ENCODE results near the gene PLAC9.
A peak's percentile ranks its signal among the peaks of the same experiment; 100 is the strongest.

The PLAC9 gene

DNA sequence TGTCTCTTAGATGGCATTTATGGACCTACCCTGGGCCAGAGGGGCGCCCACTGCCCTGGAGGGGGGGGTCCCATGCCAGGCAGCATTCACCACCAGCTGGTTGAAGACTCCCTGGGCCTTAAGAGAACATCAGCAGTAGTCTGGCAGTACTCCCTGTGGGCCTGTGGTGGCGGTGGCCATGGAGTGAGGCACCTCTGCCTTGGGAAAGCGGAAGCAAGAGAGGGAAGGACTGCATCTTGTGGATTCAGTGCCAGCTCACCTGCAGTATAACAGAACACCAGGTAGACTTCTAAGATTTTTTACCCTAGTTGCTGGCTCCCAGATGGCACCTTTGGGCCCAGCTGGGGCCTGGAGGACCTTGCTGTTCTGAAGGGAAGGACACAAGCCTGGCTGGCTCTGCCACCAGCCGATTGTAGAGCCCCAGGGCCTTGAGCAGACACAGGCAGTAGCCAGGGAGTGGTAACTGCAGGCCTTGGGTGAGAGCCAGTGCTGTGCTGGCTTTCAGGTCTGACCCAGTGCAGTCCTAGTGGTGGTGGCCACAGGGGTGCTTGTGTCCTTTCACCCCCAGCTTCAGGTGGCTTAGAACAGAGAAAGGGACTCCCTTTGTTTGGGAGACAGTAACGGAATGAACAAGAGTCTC lies 15.8 kb downstream of the PLAC9 start:
- no peak overlapping the region for H3K27ac ChIP-seq (ENCODE audit: extremely low read depth, low read depth, low read length)
- POLR2A ChIA-PET = no interaction called here

DNA sequence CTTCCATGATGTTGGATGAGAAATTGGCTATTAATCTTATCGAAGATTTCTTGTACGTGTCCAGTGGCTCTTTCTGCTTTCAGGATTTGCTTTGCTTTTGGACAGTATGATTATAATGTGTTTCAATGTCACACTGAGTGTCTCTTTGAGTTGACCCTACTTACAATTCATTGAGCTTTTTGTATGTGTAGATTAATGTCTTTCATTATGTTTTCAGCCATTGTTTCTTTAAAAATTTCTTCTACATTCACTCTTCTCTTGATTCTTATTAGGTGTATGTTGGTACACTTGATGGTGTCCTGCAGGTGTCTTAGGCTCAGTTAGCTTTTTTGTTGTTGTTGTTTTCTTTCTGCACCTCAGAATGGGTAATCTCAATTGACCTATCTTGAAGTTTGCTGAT lies 16.6 kb downstream of the PLAC9 start:
- ChIA-PET CTCF (interaction anchor here (0.7 to 1.8 kb wide), 4 partner anchors 19 to 112 kb away, joined by 3 to 6 read pairs (median 4); no protein-coding TSS in a partner anchor), POLR2A (no interaction called here)
- H3K4me1 ChIP-seq (ENCODE audit: control insufficient read depth, insufficient read depth, low read length) = peaks cover 2% of the 10 kb centered on the region; the same call in 1 of the 2 replicates
- H3K27ac ChIP-seq (ENCODE audit: extremely low read depth, low read depth, low read length) = no peak overlapping the region
- TF ChIP-seq, protein P1, sequence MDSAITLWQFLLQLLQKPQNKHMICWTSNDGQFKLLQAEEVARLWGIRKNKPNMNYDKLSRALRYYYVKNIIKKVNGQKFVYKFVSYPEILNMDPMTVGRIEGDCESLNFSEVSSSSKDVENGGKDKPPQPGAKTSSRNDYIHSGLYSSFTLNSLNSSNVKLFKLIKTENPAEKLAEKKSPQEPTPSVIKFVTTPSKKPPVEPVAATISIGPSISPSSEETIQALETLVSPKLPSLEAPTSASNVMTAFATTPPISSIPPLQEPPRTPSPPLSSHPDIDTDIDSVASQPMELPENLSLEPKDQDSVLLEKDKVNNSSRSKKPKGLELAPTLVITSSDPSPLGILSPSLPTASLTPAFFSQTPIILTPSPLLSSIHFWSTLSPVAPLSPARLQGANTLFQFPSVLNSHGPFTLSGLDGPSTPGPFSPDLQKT (IDR thresholded peaks at IDR 0.05; ENCODE audit: borderline replicate concordance, low read depth, low read length) = no peak
- TF ChIP-seq ZNF211 (tag by site-specific recombination; IDR thresholded peaks at IDR 0.05; ENCODE audit: low read depth) (no peak), ZNF558 (tag by site-specific recombination; IDR thresholded peaks at IDR 0.05) (peak; percentile 99), GFI1B (tag by site-specific recombination; IDR thresholded peaks at IDR 0.05) (no peak), ZNF354C (tag by site-specific recombination; IDR thresholded peaks at IDR 0.05; ENCODE audit: borderline replicate concordance, low read depth) (no peak), ZSCAN16 (tag by site-specific recombination; IDR thresholded peaks at IDR 0.05) (no peak)
- peaks cover 0 to 23% of the 10 kb centered on the region in 2 experiments; a peak in 1 of 3 replicates for H3K36me3 ChIP-seq (ENCODE audit: control insufficient read depth in 2 of 2, insufficient read depth in 1 of 2, low read length in 2 of 2)
- no peaks in the 10 kb centered on the region for H3K9me3 ChIP-seq (ENCODE audit: control insufficient read depth, insufficient read depth, low read depth, low read length)
- H3K4me3 ChIP-seq (ENCODE audit: low read depth, low read length) = no peak overlapping the region

More for the DNA sequence above, 15.8 kb downstream of the PLAC9 start:
- Histone ChIP-seq H3K4me1 (ENCODE audit: control insufficient read depth, insufficient read depth, low read length) (peaks cover 2% of the 10 kb centered on the region; the same call in 1 of the 2 replicates), H3K4me3 (ENCODE audit: low read depth, low read length) (no peak overlapping the region), H3K9me3 (ENCODE audit: control insufficient read depth, insufficient read depth, low read depth, low read length) (no peaks in the 10 kb centered on the region), H3K36me3 (ENCODE audit: control insufficient read depth in 2 of 2, insufficient read depth in 1 of 2, low read length in 2 of 2) (peaks cover 0 to 17% of the 10 kb centered on the region in 2 experiments; a peak in 1 of 3 replicates)
- no peak for TF ChIP-seq ZNF221 (tag by site-specific recombination; IDR thresholded peaks at IDR 0.05; ENCODE audit: borderline replicate concordance)
- TF ChIP-seq, protein P2, sequence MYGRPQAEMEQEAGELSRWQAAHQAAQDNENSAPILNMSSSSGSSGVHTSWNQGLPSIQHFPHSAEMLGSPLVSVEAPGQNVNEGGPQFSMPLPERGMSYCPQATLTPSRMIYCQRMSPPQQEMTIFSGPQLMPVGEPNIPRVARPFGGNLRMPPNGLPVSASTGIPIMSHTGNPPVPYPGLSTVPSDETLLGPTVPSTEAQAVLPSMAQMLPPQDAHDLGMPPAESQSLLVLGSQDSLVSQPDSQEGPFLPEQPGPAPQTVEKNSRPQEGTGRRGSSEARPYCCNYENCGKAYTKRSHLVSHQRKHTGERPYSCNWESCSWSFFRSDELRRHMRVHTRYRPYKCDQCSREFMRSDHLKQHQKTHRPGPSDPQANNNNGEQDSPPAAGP (tag by site-specific recombination; IDR thresholded peaks at IDR 0.05) = no peak
- TF ChIP-seq ZNF558 (tag by site-specific recombination; IDR thresholded peaks at IDR 0.05) = no peak
- no peak for TF ChIP-seq ZNF555 (tag by site-specific recombination; conservative IDR thresholded peaks at IDR 0.05)
- TF ChIP-seq, protein P3, sequence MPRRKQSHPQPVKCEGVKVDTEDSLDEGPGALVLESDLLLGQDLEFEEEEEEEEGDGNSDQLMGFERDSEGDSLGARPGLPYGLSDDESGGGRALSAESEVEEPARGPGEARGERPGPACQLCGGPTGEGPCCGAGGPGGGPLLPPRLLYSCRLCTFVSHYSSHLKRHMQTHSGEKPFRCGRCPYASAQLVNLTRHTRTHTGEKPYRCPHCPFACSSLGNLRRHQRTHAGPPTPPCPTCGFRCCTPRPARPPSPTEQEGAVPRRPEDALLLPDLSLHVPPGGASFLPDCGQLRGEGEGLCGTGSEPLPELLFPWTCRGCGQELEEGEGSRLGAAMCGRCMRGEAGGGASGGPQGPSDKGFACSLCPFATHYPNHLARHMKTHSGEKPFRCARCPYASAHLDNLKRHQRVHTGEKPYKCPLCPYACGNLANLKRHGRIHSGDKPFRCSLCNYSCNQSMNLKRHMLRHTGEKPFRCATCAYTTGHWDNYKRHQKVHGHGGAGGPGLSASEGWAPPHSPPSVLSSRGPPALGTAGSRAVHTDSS (tag by site-specific recombination; IDR thresholded peaks at IDR 0.05) = no peak
- no peak for TF ChIP-seq ZNF121 (tag by site-specific recombination; IDR thresholded peaks at IDR 0.05)
- TF ChIP-seq, protein P4, sequence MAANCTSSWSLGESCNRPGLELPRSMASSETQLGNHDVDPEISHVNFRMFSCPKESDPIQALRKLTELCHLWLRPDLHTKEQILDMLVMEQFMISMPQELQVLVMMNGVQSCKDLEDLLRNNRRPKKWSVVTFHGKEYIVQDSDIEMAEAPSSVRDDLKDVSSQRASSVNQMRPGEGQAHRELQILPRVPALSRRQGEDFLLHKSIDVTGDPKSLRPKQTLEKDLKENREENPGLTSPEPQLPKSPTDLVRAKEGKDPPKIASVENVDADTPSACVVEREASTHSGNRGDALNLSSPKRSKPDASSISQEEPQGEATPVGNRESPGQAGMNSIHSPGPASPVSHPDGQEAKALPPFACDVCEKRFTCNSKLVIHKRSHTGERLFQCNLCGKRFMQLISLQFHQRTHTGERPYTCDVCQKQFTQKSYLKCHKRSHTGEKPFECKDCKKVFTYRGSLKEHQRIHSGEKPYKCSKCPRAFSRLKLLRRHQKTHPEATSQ (tag by site-specific recombination; IDR thresholded peaks at IDR 0.05) = no peak
- CTCF ChIA-PET = interaction anchor here (0.6 to 1.8 kb wide), 5 partner anchors 20 to 642 kb away, joined by 3 to 6 read pairs (median 5); no protein-coding TSS in a partner anchor

DNA sequence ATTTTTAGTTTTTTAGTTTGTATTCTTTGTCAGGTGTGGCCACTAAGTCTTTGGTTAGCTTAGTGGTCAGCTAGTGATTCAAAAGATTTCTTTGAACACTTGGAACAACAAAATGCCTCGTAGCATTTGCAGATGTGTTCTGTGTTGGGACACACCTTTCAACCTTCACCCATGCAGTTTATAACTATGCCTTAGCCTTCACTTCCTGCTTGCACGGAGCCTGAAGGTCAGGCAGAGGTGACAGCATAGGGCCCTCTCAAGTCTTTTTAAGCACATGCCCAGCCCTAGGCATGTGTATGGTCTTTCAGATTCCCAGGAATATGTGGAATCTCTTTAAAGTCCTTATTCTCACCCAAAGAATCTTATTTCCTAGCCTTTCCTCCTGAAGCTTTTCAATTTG lies 17.6 kb downstream of the PLAC9 start:
- Histone ChIP-seq H3K9me3 (ENCODE audit: control insufficient read depth, insufficient read depth, low read depth, low read length) (no peaks in the 10 kb centered on the region), H3K27ac (ENCODE audit: extremely low read depth, low read depth, low read length) (no peak overlapping the region), H3K4me3 (ENCODE audit: low read depth, low read length) (no peak overlapping the region), H3K36me3 (ENCODE audit: control insufficient read depth in 2 of 2, insufficient read depth in 1 of 2, low read length in 2 of 2) (peaks cover 0 to 33% of the 10 kb centered on the region in 2 experiments; a peak in 1 of 3 replicates), H3K4me1 (ENCODE audit: control insufficient read depth, insufficient read depth, low read length) (no peaks in the 10 kb centered on the region)
- ChIA-PET CTCF (interaction anchor here (0.7 to 1.8 kb wide), 2 partner anchors 9 to 72 kb away, joined by 4 to 6 read pairs; no protein-coding TSS in a partner anchor), POLR2A (no interaction called here)
- no peak for TF ChIP-seq ZNF416 (tag by site-specific recombination; IDR thresholded peaks at IDR 0.05)
- TF ChIP-seq ZNF341 (tag by site-specific recombination; IDR thresholded peaks at IDR 0.05; ENCODE audit: low read depth) = no peak
- no peak for TF ChIP-seq ZNF211 (tag by site-specific recombination; IDR thresholded peaks at IDR 0.05; ENCODE audit: low read depth)
- TF ChIP-seq HOXC10 (CRISPR knock-in tag; IDR thresholded peaks at IDR 0.05) = no peak
- TF ChIP-seq MEIS1 (CRISPR knock-in tag; IDR thresholded peaks at IDR 0.05; ENCODE audit: borderline replicate concordance) = no peak
- no peak for TF ChIP-seq ZNF221 (tag by site-specific recombination; IDR thresholded peaks at IDR 0.05; ENCODE audit: borderline replicate concordance)
- no peak for TF ChIP-seq TRIM28 (IDR thresholded peaks at IDR 0.05; ENCODE audit: borderline replicate concordance, low read length)
- TF ChIP-seq ZNF202 (tag by site-specific recombination; IDR thresholded peaks at IDR 0.05; ENCODE audit: borderline replicate concordance) = no peak
- TF ChIP-seq, protein P5, sequence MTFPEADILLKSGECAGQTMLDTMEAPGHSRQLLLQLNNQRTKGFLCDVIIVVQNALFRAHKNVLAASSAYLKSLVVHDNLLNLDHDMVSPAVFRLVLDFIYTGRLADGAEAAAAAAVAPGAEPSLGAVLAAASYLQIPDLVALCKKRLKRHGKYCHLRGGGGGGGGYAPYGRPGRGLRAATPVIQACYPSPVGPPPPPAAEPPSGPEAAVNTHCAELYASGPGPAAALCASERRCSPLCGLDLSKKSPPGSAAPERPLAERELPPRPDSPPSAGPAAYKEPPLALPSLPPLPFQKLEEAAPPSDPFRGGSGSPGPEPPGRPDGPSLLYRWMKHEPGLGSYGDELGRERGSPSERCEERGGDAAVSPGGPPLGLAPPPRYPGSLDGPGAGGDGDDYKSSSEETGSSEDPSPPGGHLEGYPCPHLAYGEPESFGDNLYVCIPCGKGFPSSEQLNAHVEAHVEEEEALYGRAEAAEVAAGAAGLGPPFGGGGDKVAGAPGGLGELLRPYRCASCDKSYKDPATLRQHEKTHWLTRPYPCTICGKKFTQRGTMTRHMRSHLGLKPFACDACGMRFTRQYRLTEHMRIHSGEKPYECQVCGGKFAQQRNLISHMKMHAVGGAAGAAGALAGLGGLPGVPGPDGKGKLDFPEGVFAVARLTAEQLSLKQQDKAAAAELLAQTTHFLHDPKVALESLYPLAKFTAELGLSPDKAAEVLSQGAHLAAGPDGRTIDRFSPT (tag by site-specific recombination; IDR thresholded peaks at IDR 0.05) = no peak
- no peak for TF ChIP-seq ZNF76 (tag by site-specific recombination; IDR thresholded peaks at IDR 0.05; ENCODE audit: borderline replicate concordance, low read depth)
- TF ChIP-seq ZNF404 (tag by site-specific recombination; IDR thresholded peaks at IDR 0.05) = no peak
- TF ChIP-seq, protein P4 (tag by site-specific recombination; IDR thresholded peaks at IDR 0.05) = no peak

Measured in HEK293 (cell line).